Fibroblast of peridontal ligament (primary cell): ENCODE data around the gene CFAP73.

Experiments used
- DNase-seq: peaks from one replicate; pipeline ENCODE4 v3.0.0-alpha.2; 2010; ENCODE audit errors: extremely low read depth

Gene CFAP73

DNA sequence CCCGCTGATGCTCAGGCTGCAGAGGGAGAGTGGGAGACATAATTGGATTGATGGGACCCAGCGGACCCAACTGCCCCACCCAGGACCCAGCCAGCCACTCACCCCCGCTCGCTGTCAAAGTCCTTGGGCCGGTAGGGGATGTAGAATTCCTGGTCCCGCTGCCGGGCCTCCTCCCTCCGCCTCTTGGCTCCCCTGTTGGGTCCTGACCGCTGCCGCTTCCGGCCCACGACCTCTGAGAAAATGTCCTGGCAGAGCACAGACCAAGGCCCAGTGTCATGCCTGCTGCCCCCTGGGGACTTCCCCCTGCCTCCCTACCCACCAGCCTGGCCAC is 13.5 kb downstream of the CFAP73 start:
- no peak for DNase-seq

DNA sequence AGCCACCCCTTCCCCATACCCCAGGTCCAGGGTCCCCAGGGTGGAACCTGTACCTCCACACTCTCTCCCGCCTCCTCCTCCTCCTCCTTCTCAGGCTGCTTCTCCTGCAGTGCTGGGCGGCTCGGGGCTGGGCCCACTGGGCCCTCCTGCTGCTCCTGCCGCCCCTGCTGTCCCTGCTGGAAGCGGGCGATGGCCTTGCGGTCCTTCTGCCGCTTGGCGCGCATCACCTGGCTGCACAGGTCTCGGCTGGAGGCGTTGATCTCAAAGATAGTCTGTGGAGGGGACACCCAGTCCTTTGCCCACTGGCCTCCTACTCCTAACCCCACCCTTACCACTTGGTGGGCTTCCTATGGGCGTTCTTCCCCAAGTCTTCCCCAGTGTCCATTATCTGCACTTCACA is 14.5 kb downstream of the CFAP73 start:
- DNase-seq: no peak

GRCh38 chr12:113165521-113166450 is 16.3 kb downstream of the CFAP73 start:
- DNase-seq: no peak

- DNase-seq: no peak
Observed at GRCh38 chr12:113167868-113168267, 18.3 kb downstream of the CFAP73 start.

GRCh38 chr12:113169697-113170096 is 20.2 kb downstream of the CFAP73 start:
- DNase-seq: no peak

- no peak for DNase-seq
Observed at GRCh38 chr12:113170457-113170856, 20.9 kb downstream of the CFAP73 start.

DNA sequence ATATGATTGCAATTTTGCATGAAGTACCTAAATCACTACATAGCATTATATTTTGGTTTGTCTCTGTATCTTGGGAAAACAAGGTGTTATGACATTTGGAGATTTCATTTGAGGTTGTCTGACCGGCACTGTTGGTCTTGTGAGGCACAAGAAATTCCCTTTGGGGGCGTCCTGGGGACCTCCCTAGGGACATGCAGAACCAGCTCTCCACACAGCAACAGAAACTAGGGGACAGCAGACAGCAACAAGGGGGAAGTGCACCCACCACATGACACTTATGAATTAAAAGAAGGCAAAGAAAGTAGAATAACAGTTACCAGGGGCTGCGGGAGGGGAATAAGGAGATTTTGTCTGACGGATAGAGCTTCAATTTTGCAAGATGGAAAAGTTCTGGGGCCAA is 21.4 kb downstream of the CFAP73 start:
- no peak for DNase-seq

GRCh38 chr12:113171543-113171942 is 22.0 kb downstream of the CFAP73 start:
- DNase-seq: no peak

GRCh38 chr12:113172185-113172584 is 22.7 kb downstream of the CFAP73 start:
- DNase-seq: no peak

- no peak for DNase-seq
Observed at GRCh38 chr12:113173081-113173698, 23.7 kb downstream of the CFAP73 start.

GRCh38 chr12:113174461-113175384 is 25.2 kb downstream of the CFAP73 start:
- DNase-seq: peak; percentile 68

GRCh38 chr12:113179023-113179422 is 29.5 kb downstream of the CFAP73 start:
- DNase-seq: no peak

GRCh38 chr12:113180333-113180732 is 30.8 kb downstream of the CFAP73 start:
- no peak for DNase-seq

GRCh38 chr12:113181975-113182374 is 32.5 kb downstream of the CFAP73 start:
- no peak for DNase-seq

DNA sequence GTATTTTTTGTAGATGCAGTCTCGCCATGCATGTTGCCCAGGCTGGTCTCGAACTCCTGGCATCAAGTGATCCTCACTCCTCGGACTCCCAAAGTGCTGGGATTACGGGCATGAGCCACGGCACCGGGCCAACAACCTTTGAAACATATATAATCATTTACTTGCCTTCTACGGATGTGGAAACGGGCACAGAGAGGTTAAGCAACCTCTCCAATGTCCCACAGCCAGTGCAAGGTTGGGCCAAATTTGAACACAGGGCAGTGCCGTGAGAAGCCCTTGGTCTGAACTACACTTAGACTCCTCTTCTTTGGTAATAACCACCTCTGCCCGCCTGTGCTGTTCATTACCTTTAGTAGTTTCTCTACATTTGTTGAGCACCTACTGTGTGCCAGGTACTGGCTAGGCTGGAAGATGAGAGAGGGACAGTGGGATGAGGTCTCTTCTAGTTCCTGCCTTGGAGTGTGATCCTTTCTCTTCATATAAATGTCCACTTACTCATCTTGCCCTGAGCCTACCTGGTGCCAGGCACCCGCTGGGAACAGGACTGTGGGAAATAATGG is 33.6 kb downstream of the CFAP73 start:
- DNase-seq: no peak

DNA sequence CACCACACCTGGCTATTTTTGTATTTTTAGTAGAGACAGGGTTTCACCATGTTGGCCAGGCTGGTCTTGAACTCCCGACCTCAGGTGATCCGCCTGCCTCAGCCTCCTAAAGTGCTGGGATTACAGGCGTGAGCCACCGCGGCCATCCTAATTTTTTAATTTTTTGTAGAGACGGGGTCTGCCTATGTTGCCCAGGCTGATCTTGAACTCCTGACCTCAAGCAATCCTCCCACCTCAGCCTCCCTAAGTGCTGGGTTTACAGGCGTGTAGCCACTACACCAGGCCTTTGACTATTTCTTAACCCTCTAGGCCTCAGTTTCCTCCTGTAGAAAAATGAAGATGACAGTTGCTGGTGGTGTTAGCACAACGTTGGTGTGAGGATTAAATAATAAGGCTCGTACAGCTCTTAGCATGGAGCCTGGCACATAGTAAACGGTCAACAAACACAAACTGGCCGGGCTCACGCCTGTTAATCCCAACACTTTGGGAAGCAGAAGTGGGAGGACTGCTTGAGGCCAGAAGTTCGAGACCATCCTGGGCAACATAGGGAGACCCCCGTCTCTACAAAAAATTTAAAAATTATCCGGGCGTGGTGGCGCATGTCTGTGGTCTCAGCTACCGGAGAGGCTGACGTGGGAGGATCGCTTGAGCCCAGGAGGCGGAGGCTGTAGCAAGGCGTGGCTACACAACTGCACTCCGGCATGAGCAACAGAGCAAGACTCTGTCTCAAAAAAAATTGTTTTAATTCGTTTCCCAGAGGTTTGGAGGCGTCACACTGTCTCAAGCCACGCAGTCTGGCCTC is 34.8 kb downstream of the CFAP73 start:
- no peak for DNase-seq

DNA sequence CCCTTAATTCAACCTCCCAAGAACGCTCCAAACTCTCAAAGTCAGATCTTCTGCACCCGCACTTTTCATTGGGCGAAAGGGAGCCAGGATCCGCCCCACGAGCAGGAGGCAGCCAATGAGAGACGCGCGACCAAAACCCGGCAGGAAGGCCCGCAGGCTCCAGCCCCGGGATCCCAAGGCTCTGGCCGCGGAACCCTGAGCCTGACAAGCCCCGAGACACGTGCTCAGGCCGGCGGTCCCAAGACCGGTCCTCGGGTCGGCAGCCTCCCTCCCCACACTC is 35.3 kb downstream of the CFAP73 start:
- DNase-seq: peak; percentile 92

GRCh38 chr12:113185180-113186032 is 35.9 kb downstream of the CFAP73 start, which contains the start of the genes DDX54 and RITA1:
Gene DDX54, minus strand, starts transcription at chr12:113185478. Its CDS starts 27 bp downstream, at chr12:113185451.
Gene RITA1, plus strand, starts transcription at chr12:113185721. Its CDS starts 1,026 bp downstream, at chr12:113186747.
- peak; percentile 65 for DNase-seq

GRCh38 chr12:113186033-113186365 is 36.5 kb downstream of the CFAP73 start:
- DNase-seq: peak; percentile 31

DNA sequence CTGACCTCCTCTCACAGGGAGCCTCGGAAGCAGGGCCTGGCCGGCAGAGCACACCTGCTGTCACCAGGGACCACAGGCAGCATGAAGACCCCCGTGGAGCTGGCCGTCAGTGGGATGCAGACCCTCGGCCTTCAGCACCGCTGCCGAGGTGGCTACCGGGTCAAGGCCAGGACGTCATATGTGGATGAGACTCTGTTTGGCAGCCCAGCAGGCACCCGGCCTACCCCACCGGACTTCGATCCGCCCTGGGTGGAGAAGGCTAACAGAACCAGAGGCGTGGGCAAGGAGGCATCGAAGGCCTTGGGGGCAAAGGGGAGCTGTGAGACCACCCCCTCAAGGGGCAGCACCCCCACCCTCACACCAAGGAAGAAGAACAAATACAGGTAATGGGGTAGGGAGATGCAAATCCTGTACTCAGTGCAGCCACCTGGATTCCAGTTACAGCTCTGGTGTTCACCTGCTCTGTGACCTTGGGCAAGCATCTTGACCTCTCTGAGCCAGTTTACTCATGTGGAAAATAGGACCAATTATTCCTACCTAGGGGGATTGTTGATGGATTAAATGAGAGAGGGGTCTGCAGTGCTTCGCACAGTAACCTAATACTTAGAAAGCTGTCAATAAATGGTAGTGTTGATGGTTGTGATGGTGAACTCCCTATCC is 37.3 kb downstream of the CFAP73 start:
- no peak for DNase-seq
